ENCODE measurements around the gene TUBB3.

GRCh38 chr16:89931964-89932363, 8.8 kb downstream of the TUBB3 start:
- TF ChIP-seq POLR2AphosphoS5 (IDR thresholded peaks at IDR 0.05) (no peak), CTCF (IDR thresholded peaks at IDR 0.05 in 8 of 11, conservative IDR thresholded peaks at IDR 0.05 in 3 of 11) (no peak), POLR2A (IDR thresholded peaks at IDR 0.05) (no peak)
